CD4-positive, alpha-beta memory T cell (primary cell): ENCODE measurements around the gene DLGAP1. TPM values are rescaled to one million over a fixed set of nuclear protein-coding genes. Genes with fewer than 3 reads are reported as not detected.

Source experiments
- CTCF ChIA-PET: fragments of 350-600 bp; sonication (Branson Sonifier 250); formaldehyde crosslinking; loops from one replicate; lab custom pipeline; 2021; ENCODE audit warnings: inconsistent platforms; ENCODE audit not compliant: partially characterized antibody; lab: Charles Lee
- POLR2A ChIA-PET: fragments of 350-600 bp; sonication (Branson Sonifier 250); formaldehyde crosslinking; loops from one replicate; lab custom pipeline; 2021; ENCODE audit not compliant: partially characterized antibody; lab: Charles Lee
- DNase-seq, 5 donors: peaks; one replicate each; pipeline versions ENCODE4 v3.0.0 to v3.0.0-alpha.2; 2020 to 2022; ENCODE audit warnings: mixed read lengths in 1 of 5
- H3K27ac ChIP-seq: one replicate; pipeline ENCODE4 v1.7.0; 2013; ENCODE audit warnings: low read depth, low read length
- H3K27me3 ChIP-seq: 2 replicates; pipeline ENCODE4 v1.7.0; 2013; ENCODE audit warnings: mild to moderate bottlenecking, low read length, moderate library complexity; ENCODE audit not compliant: insufficient read depth
- H3K36me3 ChIP-seq: 2 replicates; pipeline ENCODE4 v1.7.0; 2013; ENCODE audit warnings: mild to moderate bottlenecking, low read length, moderate library complexity; ENCODE audit not compliant: insufficient read depth
- H3K4me1 ChIP-seq: 2 replicates; pipeline ENCODE4 v1.7.0; 2013; ENCODE audit warnings: mild to moderate bottlenecking, low read length, moderate library complexity; ENCODE audit not compliant: insufficient read depth
- H3K4me3 ChIP-seq, 2 donors: one replicate each; pipeline ENCODE4 v1.7.0; 2013; ENCODE audit warnings: low read length in 2 of 2, mild to moderate bottlenecking in 1 of 2
- H3K9me3 ChIP-seq, 2 donors: one replicate each; pipeline ENCODE4 v1.7.0; 2013; ENCODE audit warnings: low read length in 2 of 2, control low read depth in 1 of 2; ENCODE audit not compliant: control insufficient read depth in 1 of 2
- H3K27ac Mint-ChIP-seq, 7 donors: one replicate each; pipeline ENCODE4 v1.8.0; 2020 to 2021; ENCODE audit warnings: mixed read lengths in 7 of 7, mild to moderate bottlenecking in 6 of 7, inconsistent platforms in 3 of 7, moderate library complexity in 3 of 7
- H3K27me3 Mint-ChIP-seq, 2 donors: one replicate each; pipeline ENCODE4 v1.8.0; 2020 to 2021; ENCODE audit warnings: mixed read lengths in 2 of 2
- H3K36me3 Mint-ChIP-seq, 2 donors: one replicate each; pipeline ENCODE4 v1.8.0; 2020 to 2021; ENCODE audit warnings: mixed read lengths in 2 of 2, inconsistent platforms in 1 of 2, mild to moderate bottlenecking in 1 of 2
- H3K4me1 Mint-ChIP-seq, 4 donors: one replicate each; pipeline ENCODE4 v1.8.0; 2020 to 2021; ENCODE audit warnings: mixed read lengths in 4 of 4, mild to moderate bottlenecking in 1 of 4
- H3K4me3 Mint-ChIP-seq, 8 donors: one replicate each; pipeline ENCODE4 v1.8.0; 2020 to 2021; ENCODE audit warnings: mixed read lengths in 8 of 8, mild to moderate bottlenecking in 7 of 8, moderate library complexity in 6 of 8, inconsistent platforms in 3 of 8
- H3K9me3 Mint-ChIP-seq, 8 donors: one replicate each; pipeline ENCODE4 v1.8.0; 2020 to 2021; ENCODE audit warnings: mixed read lengths in 8 of 8, mild to moderate bottlenecking in 5 of 8, inconsistent platforms in 3 of 8, moderate library complexity in 1 of 8
- intact Hi-C: fragments of 100-400 bp; cut with micrococcal nuclease; formaldehyde crosslinking; loops from one replicate; pipeline ENCODE4 v1.15.1; 2023
- polyA plus RNA-seq, 2 donors: library from polyadenylated mRNA; unstranded; fragments of 300-500 nt; fragmentation: Illumina TruSeq; gene quantifications; one replicate each; pipeline ENCODE4 v1.2.3, GENCODE V29; 2021
- total RNA-seq, 2 experiments: library from RNA; stranded (reverse); gene quantifications; one replicate each; pipeline ENCODE4 v1.2.3, GENCODE V29; 2021

Gene DLGAP1
- total and polyA plus RNA-seq, 4 experiments from 2014 or later, result 0.17 to 0.71 (median 0.45) TPM

DNA sequence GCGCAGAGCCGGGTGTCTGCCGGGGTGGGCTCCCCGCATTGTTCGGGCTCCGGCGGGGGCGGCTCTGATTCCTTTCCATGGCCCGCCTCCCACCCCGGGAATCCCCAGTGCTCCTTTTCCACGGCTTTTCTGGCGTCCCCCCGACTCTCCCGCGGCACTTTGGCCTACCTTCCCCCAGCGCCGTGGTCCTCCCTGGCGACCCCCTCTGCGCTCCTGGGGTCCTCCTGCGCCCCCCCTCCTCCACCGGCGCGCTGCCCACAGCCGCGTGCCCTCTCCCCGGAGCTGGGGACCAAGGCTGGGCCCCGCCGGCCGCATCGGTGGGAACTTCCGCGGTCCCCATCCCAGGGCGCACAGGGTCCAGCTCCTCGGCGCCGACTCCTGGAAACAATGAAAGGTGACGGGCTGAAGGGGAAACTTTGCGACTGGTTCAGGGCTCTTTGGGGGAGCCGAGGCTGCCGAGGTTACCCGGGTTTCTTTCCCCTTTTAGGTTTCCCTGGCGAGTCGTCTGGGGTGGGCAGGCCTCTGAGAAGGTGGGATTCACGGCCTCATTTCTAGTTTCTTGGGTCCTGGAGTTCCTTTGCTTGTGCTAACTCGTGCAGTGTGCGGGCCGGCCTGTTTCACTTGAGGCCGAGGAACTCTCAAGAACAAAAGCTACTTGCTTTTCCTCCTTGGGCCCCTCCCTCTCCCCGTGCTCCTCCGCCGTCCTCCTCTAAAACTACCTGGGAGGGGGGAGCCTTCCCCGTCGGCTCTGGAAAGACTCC lies 1002.9 kb downstream of the DLGAP1 start:
- H3K4me1 ChIP-seq, result peaks cover 53% of the 10 kb centered on the region
- Mint-ChIP-seq H3K9me3 (peaks cover 0 to 2% (median 0%) of the 10 kb centered on the region in 8 donors), H3K27me3 (peaks cover 0 to 6% of the 10 kb centered on the region in 2 donors), H3K4me3 (peak overlapping the region; percentile 94 to 97 (median 95)), H3K4me1 (peaks cover 23 to 84% (median 48%) of the 10 kb centered on the region in 4 donors), H3K27ac (peak overlapping the region; percentile 96 to 100 (median 98)), H3K36me3 (peaks cover 9 to 48% of the 10 kb centered on the region in 2 donors)
- peak; percentile 24 to 58 (median 33) for DNase-seq
- H3K36me3 ChIP-seq, result peaks cover 15% of the 10 kb centered on the region
- H3K9me3 ChIP-seq, result no peaks in the 10 kb centered on the region
- peak overlapping the region; percentile 94 for H3K27ac ChIP-seq
- intact Hi-C loops, result loop anchor here (1.0 kb wide), 1 partner anchor 205 kb away; the partner anchor contains the start of gene MYL12A
- peak overlapping the region; percentile 89 to 94 for H3K4me3 ChIP-seq
- H3K27me3 ChIP-seq, result no peaks in the 10 kb centered on the region
- ChIA-PET CTCF (interaction anchor here (1.1 to 5.4 kb wide), 16 partner anchors 9 to 214 kb away, joined by 3 to 81 read pairs (median 24); no protein-coding TSS in a partner anchor), POLR2A (interaction anchor here (0.7 to 9.7 kb wide), 23 partner anchors 7 to 391 kb away, joined by 3 to 139 read pairs (median 7); partner anchors contain the start of genes MYL12A and MYL12B)

DNA sequence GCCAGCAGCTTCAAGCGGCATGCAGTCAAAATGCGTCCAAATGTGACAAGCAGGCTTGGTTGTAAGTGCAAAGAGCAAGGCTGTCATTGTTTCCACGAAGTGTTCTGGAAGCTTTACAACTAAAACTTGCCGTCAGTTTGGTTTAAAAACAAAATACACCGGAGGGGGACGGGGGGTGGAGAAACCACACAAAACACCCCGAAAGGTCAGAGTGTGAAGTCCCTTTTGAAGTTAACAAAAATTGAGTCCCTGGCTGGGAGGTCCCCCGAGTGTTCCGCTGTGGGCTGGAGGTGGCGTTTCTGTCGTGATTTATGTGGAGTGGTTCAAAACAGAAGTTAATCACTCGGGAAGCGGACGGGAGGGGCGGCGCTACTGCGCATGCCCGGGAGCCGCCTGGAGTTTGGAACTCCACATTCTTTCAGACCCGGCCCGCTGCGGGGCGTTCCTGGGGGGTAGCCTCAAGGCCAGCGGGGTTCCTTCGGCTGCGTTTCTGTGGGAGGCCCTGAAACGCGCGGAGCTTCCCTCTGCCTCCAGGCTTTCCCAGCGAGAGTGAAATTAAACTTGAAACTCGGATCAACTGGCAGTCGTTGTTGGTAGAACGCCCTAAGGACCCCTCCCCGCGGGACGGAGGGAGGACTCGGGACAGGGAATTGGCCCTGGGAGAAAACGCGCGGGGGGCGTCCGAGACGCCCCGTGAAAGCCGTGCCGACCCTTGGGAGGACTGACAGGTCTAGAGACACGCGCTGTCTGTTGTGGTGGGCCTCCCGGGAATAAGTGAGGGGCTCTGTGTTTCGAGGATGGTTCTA lies 1003.7 kb downstream of the DLGAP1 start:
- peak overlapping the region; percentile 89 to 94 for H3K4me3 ChIP-seq
- Mint-ChIP-seq H3K27ac (peak overlapping the region; percentile 96 to 100 (median 98)), H3K4me3 (peak overlapping the region; percentile 94 to 97 (median 95)), H3K36me3 (peaks cover 3 to 40% of the 10 kb centered on the region in 2 donors), H3K9me3 (peaks cover 0 to 2% (median 0%) of the 10 kb centered on the region in 8 donors), H3K27me3 (peaks cover 0 to 6% of the 10 kb centered on the region in 2 donors), H3K4me1 (peaks cover 21 to 80% (median 44%) of the 10 kb centered on the region in 4 donors)
- ChIA-PET CTCF (interaction anchor here (1.1 to 5.4 kb wide), 11 partner anchors 9 to 215 kb away, joined by 3 to 81 read pairs (median 43); no protein-coding TSS in a partner anchor), POLR2A (interaction anchor here (0.6 to 9.7 kb wide), 26 partner anchors 8 to 1361 kb away, joined by 3 to 139 read pairs (median 6); partner anchors contain the start of genes LPIN2, MYL12A and MYL12B)
- no peaks in the 10 kb centered on the region for H3K9me3 ChIP-seq
- H3K27ac ChIP-seq, result peak overlapping the region; percentile 94
- DNase-seq, result peak; percentile 78 to 95 (median 82)
- peaks cover 50% of the 10 kb centered on the region for H3K4me1 ChIP-seq
- H3K27me3 ChIP-seq, result no peaks in the 10 kb centered on the region
- intact Hi-C loops, result loop anchor here (1.0 kb wide), 1 partner anchor 204 kb away; the partner anchor contains the start of gene MYL12A
- peaks cover 7% of the 10 kb centered on the region for H3K36me3 ChIP-seq

DNA sequence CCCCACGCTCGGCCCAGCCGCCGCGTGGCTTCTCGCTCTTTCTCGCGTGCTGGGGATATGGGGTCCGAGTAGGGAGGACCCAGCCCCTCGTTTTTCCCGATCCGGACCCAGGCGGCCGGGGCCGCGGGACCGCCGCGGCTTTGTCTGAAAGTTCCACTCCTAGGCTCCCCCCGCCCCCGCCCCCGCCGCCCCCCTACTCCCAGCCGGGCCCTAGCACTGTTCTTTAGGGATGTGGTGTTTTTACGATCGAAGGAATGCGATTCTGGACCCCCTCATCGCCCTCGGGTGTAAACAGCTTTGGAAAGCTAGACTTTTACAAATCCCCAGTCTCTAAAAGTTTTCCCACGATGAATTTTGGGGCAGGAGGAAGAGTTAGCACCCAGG lies 1004.3 kb downstream of the DLGAP1 start:
- Histone ChIP-seq H3K27me3 (no peaks in the 10 kb centered on the region), H3K9me3 (no peaks in the 10 kb centered on the region), H3K27ac (peak overlapping the region; percentile 94), H3K4me1 (peaks cover 44% of the 10 kb centered on the region), H3K4me3 (peak overlapping the region; percentile 89 to 94), H3K36me3 (peaks cover 1% of the 10 kb centered on the region)
- intact Hi-C loops, result loop anchor here (1.0 kb wide), 1 partner anchor 203 kb away; the partner anchor contains the start of gene MYL12A
- CTCF ChIA-PET, result interaction anchor here (1.1 to 5.4 kb wide), 5 partner anchors 8 to 215 kb away, joined by 3 to 81 read pairs (median 47); no protein-coding TSS in a partner anchor
- H3K27ac Mint-ChIP-seq, result peak overlapping the region; percentile 96 to 100 (median 98)
- H3K4me1 Mint-ChIP-seq, result peaks cover 18 to 74% (median 39%) of the 10 kb centered on the region in 4 donors
- H3K9me3 Mint-ChIP-seq, result peaks cover 0 to 2% (median 0%) of the 10 kb centered on the region in 8 donors
- POLR2A ChIA-PET, result interaction anchor here (0.6 to 9.7 kb wide), 23 partner anchors 9 to 1360 kb away, joined by 3 to 139 read pairs (median 6); partner anchors contain the start of genes LPIN2, MYL12A and MYL12B
- H3K36me3 Mint-ChIP-seq, result peaks cover 0 to 37% of the 10 kb centered on the region in 2 donors
- H3K27me3 Mint-ChIP-seq, result peaks cover 0 to 6% of the 10 kb centered on the region in 2 donors
- H3K4me3 Mint-ChIP-seq, result peak overlapping the region; percentile 94 to 97 (median 95)
- DNase-seq, result no peak

DNA sequence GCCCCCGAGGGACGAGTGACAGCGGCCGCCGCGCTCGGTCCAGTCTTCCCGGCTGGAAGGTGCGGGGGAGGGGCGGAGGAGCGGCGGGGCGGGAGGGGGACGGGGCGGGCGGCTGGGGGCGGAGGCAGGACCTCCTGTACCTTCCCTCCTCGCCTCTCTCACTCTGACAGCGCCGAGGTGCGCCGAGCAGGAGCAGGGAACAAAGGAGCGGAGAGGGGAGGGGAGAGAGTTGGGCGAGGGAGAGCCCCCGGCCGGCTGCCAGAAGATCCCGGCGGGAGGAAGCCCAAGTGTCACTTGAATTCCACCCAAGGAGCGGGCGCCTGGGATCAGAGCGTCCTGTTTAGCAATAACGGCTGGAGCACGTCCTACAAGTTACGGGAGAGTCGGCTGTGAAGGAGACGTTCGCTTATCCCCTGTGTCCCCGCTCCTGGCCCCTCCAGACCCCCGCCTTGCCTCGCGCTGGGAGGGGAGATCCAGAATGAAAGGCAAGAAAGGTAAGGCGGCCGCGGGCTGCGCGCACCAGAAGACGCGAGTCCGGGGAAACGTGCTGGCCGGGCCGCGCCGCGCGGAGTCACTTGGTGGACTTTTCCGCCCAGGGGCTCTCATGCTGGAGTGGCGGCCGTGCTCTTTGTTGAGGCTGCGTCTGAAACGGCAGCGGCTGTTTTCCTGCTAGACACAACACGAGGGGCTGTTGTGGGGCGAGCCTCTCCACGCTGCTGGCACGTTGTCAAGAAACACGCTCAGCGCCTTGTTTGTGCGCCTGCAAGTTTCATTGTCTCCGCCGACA lies 1004.9 kb downstream of the DLGAP1 start, which contains the start of gene TGIF1:
TGIF1 (plus strand) TSS at position 161 of the 787 bp plus-strand sequence; CDS start at position 479, 318 bp downstream.
- Mint-ChIP-seq H3K4me1 (peaks cover 18 to 72% (median 35%) of the 10 kb centered on the region in 4 donors), H3K9me3 (peaks cover 0 to 2% (median 0%) of the 10 kb centered on the region in 8 donors), H3K4me3 (peak within 1 kb of the TSS; percentile 95 to 98 (median 96)), H3K27me3 (peaks cover 0 to 6% of the 10 kb centered on the region in 2 donors), H3K27ac (peak within 1 kb of the TSS; percentile 99 to 100 (median 100)), H3K36me3 (peaks cover 0 to 37% of the 10 kb centered on the region in 2 donors)
- Histone ChIP-seq H3K9me3 (no peaks in the 10 kb centered on the region), H3K36me3 (no peaks in the 10 kb centered on the region), H3K4me3 (peak within 1 kb of the TSS; percentile 89 to 94), H3K4me1 (peaks cover 39% of the 10 kb centered on the region), H3K27me3 (no peaks in the 10 kb centered on the region), H3K27ac (peak within 1 kb of the TSS; percentile 94)
- ChIA-PET POLR2A (interaction anchor here (0.8 to 9.7 kb wide), 27 partner anchors 8 to 845 kb away, joined by 3 to 164 read pairs (median 16); partner anchors contain the start of genes LPIN2, MYL12A and MYL12B), CTCF (interaction anchor here (1.2 to 5.4 kb wide), 3 partner anchors 145 to 216 kb away, joined by 3 to 81 read pairs (median 80); no protein-coding TSS in a partner anchor)
- DNase-seq, result peak; percentile 77 to 89 (median 79)
- intact Hi-C loops, result no loop called here

DNA sequence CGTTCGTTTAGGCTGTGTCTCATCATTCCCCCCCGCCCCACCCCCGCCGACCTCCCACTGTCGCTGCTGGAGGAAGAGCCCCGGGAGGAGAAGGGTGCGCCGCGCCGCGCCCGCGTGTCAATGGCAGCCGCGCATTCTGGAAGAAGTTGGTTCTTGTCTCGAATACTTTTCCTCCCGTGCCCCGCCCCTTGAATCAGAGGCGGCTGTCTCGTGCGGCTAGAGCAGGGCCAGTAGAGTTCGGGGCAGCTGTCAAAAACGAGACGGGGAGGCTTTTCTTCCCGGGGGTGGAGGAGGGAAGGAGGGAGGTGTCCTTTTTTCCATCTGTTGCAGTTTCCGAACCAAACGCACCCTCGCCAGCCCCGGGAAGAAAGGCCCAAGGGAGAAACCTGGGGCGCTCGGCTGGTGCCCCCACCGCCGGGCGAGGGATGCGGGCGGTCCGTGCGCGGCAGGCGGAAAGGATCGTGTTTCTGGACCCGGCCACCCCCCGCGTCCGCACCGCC lies 1005.5 kb downstream of the DLGAP1 start:
- CTCF ChIA-PET, result interaction anchor here (2.8 to 3.8 kb wide), 3 partner anchors 136 to 152 kb away, joined by 12 to 29 read pairs (median 20); no protein-coding TSS in a partner anchor
- peaks cover 0 to 37% of the 10 kb centered on the region in 2 donors for H3K36me3 Mint-ChIP-seq

More for the DNA sequence above, 1005.5 kb downstream of the DLGAP1 start:
- no peaks in the 10 kb centered on the region for H3K36me3 ChIP-seq
- peaks cover 0 to 6% of the 10 kb centered on the region in 2 donors for H3K27me3 Mint-ChIP-seq
- H3K4me1 Mint-ChIP-seq, result peaks cover 14 to 65% (median 30%) of the 10 kb centered on the region in 4 donors
- POLR2A ChIA-PET, result interaction anchor here (0.6 to 9.7 kb wide), 24 partner anchors 10 to 1845 kb away, joined by 3 to 164 read pairs (median 8); partner anchors contain the start of genes LPIN2, MYL12A and MYL12B
- DNase-seq, result no peak
- no peaks in the 10 kb centered on the region for H3K9me3 ChIP-seq
- intact Hi-C loops, result loop anchor here (2.0 to 10.0 kb wide), 8 partner anchors 37 to 1847 kb away; partner anchors contain the start of genes LPIN2, MYL12B and SMCHD1
- H3K4me1 ChIP-seq, result peaks cover 32% of the 10 kb centered on the region
- H3K27ac ChIP-seq, result peak overlapping the region; percentile 94
- H3K27ac Mint-ChIP-seq, result peak overlapping the region; percentile 99 to 100 (median 100)
- H3K4me3 ChIP-seq, result peak overlapping the region in 1 of 2 donors; percentile 84
- no peaks in the 10 kb centered on the region for H3K27me3 ChIP-seq
- H3K4me3 Mint-ChIP-seq, result peak overlapping the region; percentile 93 to 98 (median 96)
- peaks cover 0 to 2% (median 0%) of the 10 kb centered on the region in 8 donors for H3K9me3 Mint-ChIP-seq
